ENCODE results near the gene TTC3. TPM values are rescaled to one million over a fixed set of nuclear protein-coding genes. Genes with fewer than 3 reads are reported as not detected.
"Not testable (repeated sequence)": the region's sequence is repeated elsewhere in the genome, so short reads cannot be mapped to it uniquely, and the experiment has no call there.

Gene TTC3
- total RNA-seq, 2 experiments from 2014 or later: 141 to 142 TPM

DNA sequence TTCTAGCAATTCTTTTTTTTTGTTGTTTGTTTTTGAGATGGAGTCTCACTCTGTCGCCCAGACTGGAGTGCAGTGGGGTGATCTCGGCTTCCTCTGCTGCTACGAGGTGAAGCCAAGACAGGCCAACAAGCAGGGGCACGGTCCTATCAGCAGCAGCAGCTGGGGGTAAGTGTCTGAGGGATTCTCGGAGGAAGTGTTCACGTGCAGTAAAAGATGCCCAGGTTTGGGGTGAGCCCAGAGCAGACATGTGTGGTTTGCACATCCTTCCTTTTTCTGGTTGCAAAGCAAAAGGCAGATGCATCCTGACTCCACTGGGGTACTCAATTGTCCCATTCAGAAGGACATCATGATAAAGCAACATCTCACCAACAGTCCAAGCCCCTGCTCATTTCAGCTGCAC is 27.9 kb upstream of the TTC3 start:
- H3K27me3 Mint-ChIP-seq: no peaks in the 10 kb centered on the region
- DNase-seq (peak in 5 of 14 experiments; percentile 8 to 23 (median 18)), ATAC-seq (ENCODE audit: poor library complexity) (peak; percentile 68)
- no peaks in the 10 kb centered on the region for H3K9me3 ChIP-seq (ENCODE audit: control insufficient read depth in 1 of 2, insufficient read depth in 1 of 2, low read length in 2 of 2)
- H3K36me3 ChIP-seq (ENCODE audit: insufficient read depth, low read length): no peaks in the 10 kb centered on the region
- H3K36me3 Mint-ChIP-seq (ENCODE audit: low read depth): no peaks in the 10 kb centered on the region
- H3K4me1 ChIP-seq (ENCODE audit: insufficient read depth, low read length): peaks cover 10% of the 10 kb centered on the region
- ChIA-PET CTCF (no interaction called here), POLR2A (no interaction called here)
- H3K4me3 Mint-ChIP-seq: no peak overlapping the region
- no peaks in the 10 kb centered on the region for H3K27me3 ChIP-seq (ENCODE audit: control insufficient read depth in 1 of 2, insufficient read depth in 2 of 2, low read length in 2 of 2)
- H3K27ac Mint-ChIP-seq: no peak overlapping the region
- no peaks in the 10 kb centered on the region for H3K9me3 Mint-ChIP-seq
- intact Hi-C loops (cut with DNase I, micrococcal nuclease): no loop called here
- no peak overlapping the region for H3K4me3 ChIP-seq (ENCODE audit: low read length)
- peaks cover 10% of the 10 kb centered on the region for H3K4me1 Mint-ChIP-seq (ENCODE audit: low read depth)
- TF ChIP-seq, protein P1, sequence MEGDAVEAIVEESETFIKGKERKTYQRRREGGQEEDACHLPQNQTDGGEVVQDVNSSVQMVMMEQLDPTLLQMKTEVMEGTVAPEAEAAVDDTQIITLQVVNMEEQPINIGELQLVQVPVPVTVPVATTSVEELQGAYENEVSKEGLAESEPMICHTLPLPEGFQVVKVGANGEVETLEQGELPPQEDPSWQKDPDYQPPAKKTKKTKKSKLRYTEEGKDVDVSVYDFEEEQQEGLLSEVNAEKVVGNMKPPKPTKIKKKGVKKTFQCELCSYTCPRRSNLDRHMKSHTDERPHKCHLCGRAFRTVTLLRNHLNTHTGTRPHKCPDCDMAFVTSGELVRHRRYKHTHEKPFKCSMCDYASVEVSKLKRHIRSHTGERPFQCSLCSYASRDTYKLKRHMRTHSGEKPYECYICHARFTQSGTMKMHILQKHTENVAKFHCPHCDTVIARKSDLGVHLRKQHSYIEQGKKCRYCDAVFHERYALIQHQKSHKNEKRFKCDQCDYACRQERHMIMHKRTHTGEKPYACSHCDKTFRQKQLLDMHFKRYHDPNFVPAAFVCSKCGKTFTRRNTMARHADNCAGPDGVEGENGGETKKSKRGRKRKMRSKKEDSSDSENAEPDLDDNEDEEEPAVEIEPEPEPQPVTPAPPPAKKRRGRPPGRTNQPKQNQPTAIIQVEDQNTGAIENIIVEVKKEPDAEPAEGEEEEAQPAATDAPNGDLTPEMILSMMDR (IDR thresholded peaks at IDR 0.05): no peak
- H3K27ac ChIP-seq (ENCODE audit: low read depth in 1 of 2, low read length in 2 of 2): no peak overlapping the region

- no peaks in the 10 kb centered on the region for H3K27me3 ChIP-seq (ENCODE audit: control insufficient read depth in 1 of 2, insufficient read depth in 2 of 2, low read length in 2 of 2)
- Mint-ChIP-seq H3K36me3 (ENCODE audit: low read depth) (no peaks in the 10 kb centered on the region), H3K9me3 (no peaks in the 10 kb centered on the region), H3K27me3 (no peaks in the 10 kb centered on the region), H3K4me3 (no peak overlapping the region), H3K4me1 (ENCODE audit: low read depth) (peaks cover 10% of the 10 kb centered on the region), H3K27ac (no peak overlapping the region)
- ChIA-PET CTCF (no interaction called here), POLR2A (no interaction called here)
- no peak overlapping the region for H3K4me3 ChIP-seq (ENCODE audit: low read length)
- H3K4me1 ChIP-seq (ENCODE audit: insufficient read depth, low read length): peaks cover 10% of the 10 kb centered on the region
- H3K36me3 ChIP-seq (ENCODE audit: insufficient read depth, low read length): no peaks in the 10 kb centered on the region
- TF ChIP-seq, protein P1 (IDR thresholded peaks at IDR 0.05): no peak
- intact Hi-C loops (cut with DNase I, micrococcal nuclease): no loop called here
- no peak overlapping the region for H3K27ac ChIP-seq (ENCODE audit: low read depth in 1 of 2, low read length in 2 of 2)
- no peak for ATAC-seq (ENCODE audit: poor library complexity)
- no peaks in the 10 kb centered on the region for H3K9me3 ChIP-seq (ENCODE audit: control insufficient read depth in 1 of 2, insufficient read depth in 1 of 2, low read length in 2 of 2)
- no peak for DNase-seq
These were observed 27.5 kb upstream of the TTC3 start for GRCh38 chr21:37045556-37045955.

GRCh38 chr21:37047079-37047478 is 26.0 kb upstream of the TTC3 start:
- Mint-ChIP-seq H3K4me1 (ENCODE audit: low read depth) (peaks cover 10% of the 10 kb centered on the region), H3K36me3 (ENCODE audit: low read depth) (no peaks in the 10 kb centered on the region), H3K27me3 (no peaks in the 10 kb centered on the region), H3K4me3 (no peak overlapping the region), H3K9me3 (no peaks in the 10 kb centered on the region), H3K27ac (no peak overlapping the region)
- H3K9me3 ChIP-seq (ENCODE audit: control insufficient read depth in 1 of 2, insufficient read depth in 1 of 2, low read length in 2 of 2): no peaks in the 10 kb centered on the region
- H3K36me3 ChIP-seq (ENCODE audit: insufficient read depth, low read length): no peaks in the 10 kb centered on the region
- peaks cover 10% of the 10 kb centered on the region for H3K4me1 ChIP-seq (ENCODE audit: insufficient read depth, low read length)
- no peak overlapping the region for H3K4me3 ChIP-seq (ENCODE audit: low read length)
- POLR2A ChIA-PET: no interaction called here
- CTCF ChIA-PET: no interaction called here
- no peak for ATAC-seq (ENCODE audit: poor library complexity)
- TF ChIP-seq, protein P1 (IDR thresholded peaks at IDR 0.05): no peak
- DNase-seq: no peak
- intact Hi-C loops (cut with DNase I, micrococcal nuclease): no loop called here
- no peak overlapping the region for H3K27ac ChIP-seq (ENCODE audit: low read depth in 1 of 2, low read length in 2 of 2)
- H3K27me3 ChIP-seq (ENCODE audit: control insufficient read depth in 1 of 2, insufficient read depth in 2 of 2, low read length in 2 of 2): no peaks in the 10 kb centered on the region

- ATAC-seq (ENCODE audit: poor library complexity); H3K27me3 ChIP-seq (ENCODE audit: control insufficient read depth in 1 of 2, insufficient read depth in 2 of 2, low read length in 2 of 2); H3K4me3 Mint-ChIP-seq; H3K27me3 Mint-ChIP-seq; H3K27ac ChIP-seq (ENCODE audit: low read depth in 1 of 2, low read length in 2 of 2); H3K27ac Mint-ChIP-seq; intact Hi-C loops (cut with DNase I, micrococcal nuclease); H3K36me3 ChIP-seq (ENCODE audit: insufficient read depth, low read length); POLR2A ChIA-PET; H3K4me1 ChIP-seq (ENCODE audit: insufficient read depth, low read length); H3K4me3 ChIP-seq (ENCODE audit: low read length); H3K36me3 Mint-ChIP-seq (ENCODE audit: low read depth); DNase-seq; H3K9me3 ChIP-seq (ENCODE audit: control insufficient read depth in 1 of 2, insufficient read depth in 1 of 2, low read length in 2 of 2); CTCF ChIA-PET; H3K9me3 Mint-ChIP-seq; H3K4me1 Mint-ChIP-seq (ENCODE audit: low read depth): not testable (repeated sequence)
These were observed 23.3 kb upstream of the TTC3 start for GRCh38 chr21:37049741-37050140.

All from CD4-positive, alpha-beta T cell (primary cell).